MM.1S (cell line): ENCODE results near the gene DDTL.
"Not testable (repeated sequence)": the region's sequence is repeated elsewhere in the genome, so short reads cannot be mapped to it uniquely, and the experiment has no call there.

ENCODE experiments used
- DNase-seq: peaks from one replicate; pipeline ENCODE4 v3.0.0-alpha.2; 2015
- H2AFZ ChIP-seq: fragments of 300-600 bp; sonication (generic); 2 replicates; pipeline ENCODE4 v1.6.0; 2016; ENCODE audit warnings: antibody characterized with exemption, low read length
- H3F3A ChIP-seq: fragments of 300-600 bp; sonication (generic); 2 replicates; pipeline ENCODE4 v1.6.1; 2016; ENCODE audit warnings: mild to moderate bottlenecking, antibody characterized with exemption, low read length, moderate library complexity, mixed read lengths; ENCODE audit not compliant: insufficient read depth
- H3K27ac ChIP-seq: fragments of 300-600 bp; sonication (generic); 2 replicates; pipeline ENCODE4 v1.5.1; 2016; ENCODE audit warnings: mild to moderate bottlenecking, low read length
- H3K27me3 ChIP-seq: fragments of 300-600 bp; sonication (generic); replicated peaks from 2 replicates; pipeline ENCODE4 v1.6.0; 2016; ENCODE audit warnings: low read length; ENCODE audit not compliant: insufficient read depth
- H3K36me3 ChIP-seq: fragments of 300-600 bp; sonication (generic); replicated peaks from 2 replicates; pipeline ENCODE4 v1.6.1; 2016; ENCODE audit warnings: mild to moderate bottlenecking, low read length, mixed read lengths; ENCODE audit not compliant: insufficient read depth
- H3K4me1 ChIP-seq: fragments of 300-600 bp; sonication (generic); 2 replicates; pipeline ENCODE4 v1.6.1; 2016; ENCODE audit warnings: low read length, mixed read lengths
- H3K4me2 ChIP-seq: fragments of 300-600 bp; sonication (generic); 2 replicates; pipeline ENCODE4 v1.6.0; 2016; ENCODE audit warnings: low read depth, low read length
- H3K4me3 ChIP-seq: fragments of 300-600 bp; sonication (generic); 2 replicates; pipeline ENCODE4 v1.5.1; 2016; ENCODE audit warnings: low read length, mixed read lengths
- H3K79me2 ChIP-seq: fragments of 300-600 bp; sonication (generic); 2 replicates; pipeline ENCODE4 v1.6.1; 2016; ENCODE audit warnings: mixed run types, low read length, mixed read lengths
- H3K9ac ChIP-seq: fragments of 300-600 bp; sonication (generic); 2 replicates; pipeline ENCODE4 v1.6.1; 2016; ENCODE audit warnings: low read length, mixed read lengths
- H3K9me2 ChIP-seq: fragments of 300-600 bp; sonication (generic); replicated peaks from 2 replicates; pipeline ENCODE4 v1.6.1; 2016; ENCODE audit warnings: mild to moderate bottlenecking, low read length, mixed read lengths; ENCODE audit not compliant: insufficient read depth
- H3K9me3 ChIP-seq: fragments of 300-600 bp; sonication (generic); replicated peaks from 2 replicates; pipeline ENCODE4 v1.6.1; 2016; ENCODE audit warnings: mild to moderate bottlenecking, low read length, mixed read lengths; ENCODE audit not compliant: insufficient read depth
- H4K20me1 ChIP-seq: fragments of 300-600 bp; sonication (generic); 2 replicates; pipeline ENCODE4 v1.6.1; 2016; ENCODE audit warnings: mild to moderate bottlenecking, low read length, moderate library complexity, mixed read lengths; ENCODE audit not compliant: insufficient read depth
- CTCF ChIP-seq: fragments of 300-600 bp; sonication (generic); IDR thresholded peaks from 2 replicates; pipeline ENCODE4 v1.5.1; 2016; ENCODE audit warnings: antibody characterized with exemption, low read length, mixed read lengths
- EZH2phosphoT487 ChIP-seq: fragments of 300-600 bp; sonication (generic); IDR thresholded peaks from 2 replicates; pipeline ENCODE4 v1.6.1; 2018; ENCODE audit warnings: antibody characterized with exemption, low read length

The DDTL gene

GRCh38 chr22:23974836-23975352 lies 8.2 kb downstream of the DDTL start:
- not testable (repeated sequence) for H3K4me1 ChIP-seq, H4K20me1 ChIP-seq, H3K4me2 ChIP-seq, DNase-seq, H3K36me3 ChIP-seq, H3F3A ChIP-seq, H3K9me3 ChIP-seq, H3K9ac ChIP-seq, H3K27me3 ChIP-seq, H3K9me2 ChIP-seq, H3K4me3 ChIP-seq, H3K27ac ChIP-seq, H2AFZ ChIP-seq
- peaks cover 21% of the 10 kb centered on the region for H3K79me2 ChIP-seq

GRCh38 chr22:23977304-23977703 lies 10.6 kb downstream of the DDTL start:
- H3K9ac ChIP-seq, result not testable (repeated sequence)

GRCh38 chr22:23979557-23980240 lies 13.0 kb downstream of the DDTL start, which contains the start of gene GSTT2:
Gene GSTT2, plus strand, starts transcription at chr22:23980134.
- not testable (repeated sequence) for H3K9ac ChIP-seq, H3K4me1 ChIP-seq, H4K20me1 ChIP-seq, H3K9me3 ChIP-seq, H3F3A ChIP-seq, H3K4me3 ChIP-seq, DNase-seq, H3K4me2 ChIP-seq, H3K27ac ChIP-seq, H2AFZ ChIP-seq, H3K36me3 ChIP-seq, H3K27me3 ChIP-seq, H3K79me2 ChIP-seq, H3K9me2 ChIP-seq

More at GRCh38 chr22:23977304-23977703, 10.6 kb downstream of the DDTL start:
- H3F3A ChIP-seq, H3K4me3 ChIP-seq, H3K9me3 ChIP-seq, H3K4me2 ChIP-seq, H3K27me3 ChIP-seq, H3K27ac ChIP-seq, DNase-seq, H3K36me3 ChIP-seq, H3K79me2 ChIP-seq, H4K20me1 ChIP-seq, H2AFZ ChIP-seq, H3K4me1 ChIP-seq, H3K9me2 ChIP-seq: not testable (repeated sequence)

GRCh38 chr22:23980567-23980966 lies 13.9 kb downstream of the DDTL start:
- H3K4me1 ChIP-seq, DNase-seq, H3K4me3 ChIP-seq, H3K27me3 ChIP-seq, H3F3A ChIP-seq, H3K79me2 ChIP-seq, H2AFZ ChIP-seq, H3K4me2 ChIP-seq, H3K9me2 ChIP-seq, H3K9me3 ChIP-seq, H4K20me1 ChIP-seq, H3K27ac ChIP-seq, H3K36me3 ChIP-seq, H3K9ac ChIP-seq: not testable (repeated sequence)

GRCh38 chr22:23984430-23984829 lies 17.7 kb downstream of the DDTL start:
- no peaks in the 10 kb centered on the region for H3K4me1 ChIP-seq
- H3K9me3 ChIP-seq, result no peaks in the 10 kb centered on the region
- H3K27ac ChIP-seq, result no peak overlapping the region
- H3K27me3 ChIP-seq, result no peaks in the 10 kb centered on the region
- no peaks in the 10 kb centered on the region for H3K36me3 ChIP-seq
- DNase-seq, result peak; percentile 22
- H4K20me1 ChIP-seq, result no peaks in the 10 kb centered on the region
- no peaks in the 10 kb centered on the region for H3F3A ChIP-seq
- H3K4me2 ChIP-seq, result no peak overlapping the region
- H2AFZ ChIP-seq, result no peak overlapping the region
- H3K79me2 ChIP-seq, result no peaks in the 10 kb centered on the region
- no peak overlapping the region for H3K4me3 ChIP-seq
- no peak overlapping the region for H3K9ac ChIP-seq
- no peaks in the 10 kb centered on the region for H3K9me2 ChIP-seq
- TF ChIP-seq EZH2phosphoT487, result no peak
- TF ChIP-seq CTCF, result peak; percentile 58

- not testable (repeated sequence) for H3K4me2 ChIP-seq, H3K27ac ChIP-seq, H3K9ac ChIP-seq, DNase-seq, H3K36me3 ChIP-seq, H2AFZ ChIP-seq, H3K79me2 ChIP-seq, H4K20me1 ChIP-seq, H3K27me3 ChIP-seq, H3K9me3 ChIP-seq, H3K9me2 ChIP-seq, H3K4me3 ChIP-seq, H3F3A ChIP-seq, H3K4me1 ChIP-seq
These were observed 19.4 kb downstream of the DDTL start for GRCh38 chr22:23986089-23986488.

GRCh38 chr22:23986538-23987178 lies 20.0 kb downstream of the DDTL start:
- not testable (repeated sequence) for H3K4me1 ChIP-seq, H3F3A ChIP-seq, H4K20me1 ChIP-seq, H3K36me3 ChIP-seq, H3K4me2 ChIP-seq, H3K4me3 ChIP-seq, H3K27me3 ChIP-seq, H3K79me2 ChIP-seq, H2AFZ ChIP-seq, H3K27ac ChIP-seq, H3K9me3 ChIP-seq, DNase-seq, H3K9ac ChIP-seq, H3K9me2 ChIP-seq
